ENCODE measurements around the gene LRBA. TPM values are rescaled to one million over a fixed set of nuclear protein-coding genes. Genes with fewer than 3 reads are reported as not detected.
"Not testable (repeated sequence)": the region's sequence is repeated elsewhere in the genome, so short reads cannot be mapped to it uniquely, and the experiment has no call there.

The LRBA gene
- total and polyA plus RNA-seq, 3 donors from 2014 or later = 24.6 to 61.1 (median 60.8) TPM

GRCh38 chr4:150673793-150674192, 341.3 kb downstream of the LRBA start:
- intact Hi-C loops (cut with DNase I; ENCODE audit: low total_unique reads) = no loop called here
- H3K4me1 ChIP-seq = no peaks in the 10 kb centered on the region
- no peak overlapping the region for H3K27ac ChIP-seq
- H3K27me3 ChIP-seq = no peaks in the 10 kb centered on the region
- no peaks in the 10 kb centered on the region for H3K9me3 ChIP-seq
- 90 to 98% methylated on average over 2 of the region's 2 CpGs for WGBS, 2 donors
- H3K4me3 ChIP-seq = no peak overlapping the region
- DNase-seq = no peak
- H3K36me3 ChIP-seq (ENCODE audit: low read depth, missing control alignments) = no peaks in the 10 kb centered on the region
- no peak for TF ChIP-seq POLR2A (IDR thresholded peaks at IDR 0.05)
- TF ChIP-seq CTCF (IDR thresholded peaks at IDR 0.05) = no peak

- WGBS, 2 donors = 80 to 92% methylated on average over 2 of the region's 2 CpGs
- Histone ChIP-seq H3K27me3 (no peaks in the 10 kb centered on the region), H3K4me3 (no peak overlapping the region), H3K27ac (no peak overlapping the region), H3K9me3 (no peaks in the 10 kb centered on the region), H3K36me3 (ENCODE audit: low read depth, missing control alignments) (no peaks in the 10 kb centered on the region), H3K4me1 (no peaks in the 10 kb centered on the region)
- TF ChIP-seq CTCF (IDR thresholded peaks at IDR 0.05) = no peak
- no peak for TF ChIP-seq POLR2A (IDR thresholded peaks at IDR 0.05)
- no peak for DNase-seq
- intact Hi-C loops (cut with DNase I; ENCODE audit: low total_unique reads) = no loop called here
Measured at GRCh38 chr4:150668824-150669223, 346.3 kb downstream of the LRBA start.

GRCh38 chr4:150664935-150665334, 350.1 kb downstream of the LRBA start:
- Histone ChIP-seq H3K4me1 (no peaks in the 10 kb centered on the region), H3K9me3 (no peaks in the 10 kb centered on the region), H3K27me3 (no peaks in the 10 kb centered on the region), H3K4me3 (no peak overlapping the region), H3K27ac (no peak overlapping the region), H3K36me3 (ENCODE audit: low read depth, missing control alignments) (no peaks in the 10 kb centered on the region)
- WGBS, 2 donors = 87 to 88% methylated on average over 2 of the region's 2 CpGs
- TF ChIP-seq CTCF (IDR thresholded peaks at IDR 0.05) = no peak
- no peak for TF ChIP-seq POLR2A (IDR thresholded peaks at IDR 0.05)
- intact Hi-C loops (cut with DNase I; ENCODE audit: low total_unique reads) = no loop called here
- DNase-seq = no peak

GRCh38 chr4:150662686-150663085, 352.4 kb downstream of the LRBA start:
- intact Hi-C loops (cut with DNase I; ENCODE audit: low total_unique reads) = no loop called here
- TF ChIP-seq POLR2A (IDR thresholded peaks at IDR 0.05) = no peak
- Histone ChIP-seq H3K27me3 (no peaks in the 10 kb centered on the region), H3K9me3 (no peaks in the 10 kb centered on the region), H3K4me3 (no peak overlapping the region), H3K36me3 (ENCODE audit: low read depth, missing control alignments) (no peaks in the 10 kb centered on the region), H3K27ac (no peak overlapping the region), H3K4me1 (no peaks in the 10 kb centered on the region)
- WGBS, 2 donors = 94 to 100% methylated on average over 1 of the region's 1 CpG
- no peak for DNase-seq

- H3K36me3 ChIP-seq (ENCODE audit: low read depth, missing control alignments); H3K4me3 ChIP-seq; H3K27ac ChIP-seq; H3K4me1 ChIP-seq; H3K27me3 ChIP-seq; H3K9me3 ChIP-seq; DNase-seq; intact Hi-C loops (cut with DNase I; ENCODE audit: low total_unique reads): not testable (repeated sequence)
- WGBS, 2 donors = 93% methylated on average over 6 of the region's 6 CpGs
Measured at GRCh38 chr4:150661551-150661950, 353.5 kb downstream of the LRBA start.

GRCh38 chr4:150658258-150658657, 356.8 kb downstream of the LRBA start:
- H3K27me3 ChIP-seq; H3K4me1 ChIP-seq; DNase-seq; H3K27ac ChIP-seq; intact Hi-C loops (cut with DNase I; ENCODE audit: low total_unique reads); H3K4me3 ChIP-seq; H3K9me3 ChIP-seq; H3K36me3 ChIP-seq (ENCODE audit: low read depth, missing control alignments): not testable (repeated sequence)
- WGBS, 2 donors = 60 to 80% methylated on average over 1 of the region's 1 CpG

Measured in testis (tissue), 3 donors.